Lower leg skin (tissue), 4 donors: ENCODE results near the gene EPN1. TPM values are rescaled to one million over a fixed set of nuclear protein-coding genes. Genes with fewer than 3 reads are reported as not detected.

ENCODE experiments used
- DNase-seq, 2 donors: peaks; one replicate each; pipeline ENCODE4 v3.0.0-alpha.2; 2019; ENCODE audit warnings: low spot score in 2 of 2
- H3K4me3 ChIP-seq: fragments of 200-600 bp; sonication (generic); 2 replicates; pipeline ENCODE4 v1.5.1; 2017; ENCODE audit warnings: mild to moderate bottlenecking, low read depth; ENCODE audit not compliant: poor library complexity, severe bottlenecking
- POLR2A ChIP-seq, 2 donors: fragments of 450-650 bp; IDR thresholded peaks; one replicate each; pipeline ENCODE4 v1.6.1; 2016 to 2017; ENCODE audit warnings: antibody characterized with exemption in 2 of 2, mild to moderate bottlenecking in 1 of 2, moderate library complexity in 1 of 2
- WGBS, 2 donors: methylation state at CpG; one replicate each; pipeline ENCODE4 v1.1.5; 2018; 5-methylcytosine and 5-hydroxymethylcytosine counted together
- intact Hi-C: fragments of 100-400 bp; cut with DNase I; formaldehyde crosslinking; loops from one replicate; pipeline ENCODE4 v1.15.0; 2023; ENCODE audit warnings: low total_unique reads
- total RNA-seq, 4 donors: library from RNA; depleted of rRNA; stranded (reverse); fragments of >200 nt; gene quantifications; one replicate each; pipeline ENCODE4 v1.1.0, GENCODE V29; 2016
- TF ChIP-seq, protein P1 (sequence below), 3 donors: fragments of 450-650 bp; IDR thresholded peaks; one replicate each; pipeline ENCODE4 v1.5.1; 2016; ENCODE audit warnings: antibody characterized with exemption in 3 of 3, mild to moderate bottlenecking in 3 of 3, moderate library complexity in 2 of 3

Gene EPN1
- total RNA-seq, 4 donors from 2014 or later, result 81.2 to 189 (median 120) TPM

DNA sequence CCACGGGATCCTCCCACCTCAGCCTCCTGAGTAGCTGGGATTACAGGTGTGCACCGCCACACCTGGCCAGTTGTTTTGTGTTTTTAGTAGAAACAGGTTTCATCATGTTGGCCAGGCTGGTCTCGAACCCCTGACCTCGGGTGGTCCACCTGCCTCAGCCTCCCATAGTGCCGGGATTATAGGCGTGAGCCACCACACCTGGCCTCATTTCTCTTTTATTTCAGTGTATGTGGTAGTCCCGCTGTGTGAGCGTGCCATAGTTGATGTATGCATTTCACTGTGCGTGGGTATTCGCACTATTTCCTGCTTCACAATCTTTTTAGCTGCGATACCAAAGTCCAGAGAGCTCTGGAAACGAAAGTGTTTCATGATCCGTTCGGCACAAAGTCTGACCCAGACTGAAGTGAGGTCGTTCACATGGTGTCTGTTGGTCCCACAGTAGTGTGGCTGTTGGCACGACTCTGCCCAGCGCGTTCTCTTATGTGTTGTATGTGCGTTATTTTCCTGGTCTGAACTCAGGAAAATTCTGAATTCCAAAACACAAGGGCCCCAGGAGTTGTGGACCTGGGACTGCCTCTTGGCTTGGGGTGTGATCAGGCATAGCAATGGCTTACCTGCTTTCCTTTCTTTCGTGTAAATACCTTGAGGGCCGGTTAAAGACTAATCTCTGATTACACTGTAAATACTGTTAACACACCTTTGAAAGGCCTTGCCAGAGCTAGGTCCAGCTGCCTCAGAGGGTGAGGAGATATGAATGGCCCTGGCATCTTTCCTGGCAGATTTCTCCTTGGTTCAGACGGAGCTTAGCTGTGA, 8.6 kb downstream of the EPN1 start:
- no peak for DNase-seq
- intact Hi-C loops, result no loop called here
- WGBS, 2 donors, result 86 to 88% methylated on average over 22 of the region's 22 CpGs
- no peak overlapping the region for H3K4me3 ChIP-seq
- TF ChIP-seq POLR2A (IDR thresholded peaks at IDR 0.05), result no peak
- TF ChIP-seq, protein P1, sequence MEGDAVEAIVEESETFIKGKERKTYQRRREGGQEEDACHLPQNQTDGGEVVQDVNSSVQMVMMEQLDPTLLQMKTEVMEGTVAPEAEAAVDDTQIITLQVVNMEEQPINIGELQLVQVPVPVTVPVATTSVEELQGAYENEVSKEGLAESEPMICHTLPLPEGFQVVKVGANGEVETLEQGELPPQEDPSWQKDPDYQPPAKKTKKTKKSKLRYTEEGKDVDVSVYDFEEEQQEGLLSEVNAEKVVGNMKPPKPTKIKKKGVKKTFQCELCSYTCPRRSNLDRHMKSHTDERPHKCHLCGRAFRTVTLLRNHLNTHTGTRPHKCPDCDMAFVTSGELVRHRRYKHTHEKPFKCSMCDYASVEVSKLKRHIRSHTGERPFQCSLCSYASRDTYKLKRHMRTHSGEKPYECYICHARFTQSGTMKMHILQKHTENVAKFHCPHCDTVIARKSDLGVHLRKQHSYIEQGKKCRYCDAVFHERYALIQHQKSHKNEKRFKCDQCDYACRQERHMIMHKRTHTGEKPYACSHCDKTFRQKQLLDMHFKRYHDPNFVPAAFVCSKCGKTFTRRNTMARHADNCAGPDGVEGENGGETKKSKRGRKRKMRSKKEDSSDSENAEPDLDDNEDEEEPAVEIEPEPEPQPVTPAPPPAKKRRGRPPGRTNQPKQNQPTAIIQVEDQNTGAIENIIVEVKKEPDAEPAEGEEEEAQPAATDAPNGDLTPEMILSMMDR (IDR thresholded peaks at IDR 0.05), result no peak

DNA sequence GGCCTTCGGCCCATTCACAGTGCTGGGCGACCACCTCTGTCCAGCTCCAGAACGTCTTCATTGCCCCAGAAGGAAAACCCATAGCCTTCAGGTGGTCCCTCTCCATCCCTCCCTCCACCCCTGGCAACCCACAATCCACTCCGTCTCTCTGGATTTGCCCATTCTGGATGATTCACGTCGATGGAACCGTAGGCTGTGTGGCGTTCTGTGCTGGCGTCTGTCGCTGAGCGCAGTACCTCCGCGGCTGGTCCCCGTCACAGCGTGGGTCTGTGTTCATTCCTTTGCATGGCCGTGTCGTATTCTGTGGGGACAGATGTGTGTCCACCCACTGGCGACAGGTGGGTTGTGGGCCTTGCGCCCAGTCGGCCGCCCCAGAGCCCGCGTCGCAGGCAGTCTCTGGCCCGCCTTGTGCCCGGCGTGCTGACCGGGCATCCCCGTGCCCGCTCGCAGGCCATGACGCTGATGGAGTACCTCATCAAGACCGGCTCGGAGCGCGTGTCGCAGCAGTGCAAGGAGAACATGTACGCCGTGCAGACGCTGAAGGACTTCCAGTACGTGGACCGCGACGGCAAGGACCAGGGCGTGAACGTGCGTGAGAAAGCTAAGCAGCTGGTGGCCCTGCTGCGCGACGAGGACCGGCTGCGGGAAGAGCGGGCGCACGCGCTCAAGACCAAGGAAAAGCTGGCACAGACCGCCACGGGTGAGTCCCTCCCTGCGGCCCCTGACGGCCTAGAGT, 10.1 kb downstream of the EPN1 start:
- intact Hi-C loops, result no loop called here
- TF ChIP-seq, protein P1 (IDR thresholded peaks at IDR 0.05), result no peak
- H3K4me3 ChIP-seq, result no peak overlapping the region
- WGBS, 2 donors, result 93 to 97% methylated on average over 56 to 59 of the region's 60 CpGs
- DNase-seq, result no peak

DNA sequence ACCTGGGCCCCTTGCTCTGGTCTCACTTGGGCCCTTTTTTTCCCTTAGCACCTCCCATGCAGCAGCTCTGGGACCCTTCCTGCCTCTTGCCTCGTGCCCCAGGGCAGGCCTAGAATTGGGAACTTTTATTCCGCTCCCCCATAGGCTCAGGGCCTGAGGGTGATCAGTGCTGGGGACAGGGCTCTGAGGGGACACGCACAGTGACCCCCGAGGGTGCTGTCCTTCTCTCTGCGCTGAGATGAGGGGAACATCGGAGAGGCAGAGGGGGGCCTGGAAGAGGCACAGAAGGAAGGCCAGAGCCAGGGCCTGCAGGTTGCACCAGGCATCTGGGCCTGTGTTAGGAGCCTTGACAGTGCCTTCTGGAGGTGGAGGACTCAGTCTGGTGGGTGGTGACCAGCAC, 10.8 kb downstream of the EPN1 start:
- WGBS, 2 donors, result 92 to 98% methylated on average over 6 of the region's 6 CpGs
- intact Hi-C loops, result no loop called here
- no peak for TF ChIP-seq POLR2A (IDR thresholded peaks at IDR 0.05)
- TF ChIP-seq, protein P1 (IDR thresholded peaks at IDR 0.05), result no peak
- DNase-seq, result no peak
- no peak overlapping the region for H3K4me3 ChIP-seq

DNA sequence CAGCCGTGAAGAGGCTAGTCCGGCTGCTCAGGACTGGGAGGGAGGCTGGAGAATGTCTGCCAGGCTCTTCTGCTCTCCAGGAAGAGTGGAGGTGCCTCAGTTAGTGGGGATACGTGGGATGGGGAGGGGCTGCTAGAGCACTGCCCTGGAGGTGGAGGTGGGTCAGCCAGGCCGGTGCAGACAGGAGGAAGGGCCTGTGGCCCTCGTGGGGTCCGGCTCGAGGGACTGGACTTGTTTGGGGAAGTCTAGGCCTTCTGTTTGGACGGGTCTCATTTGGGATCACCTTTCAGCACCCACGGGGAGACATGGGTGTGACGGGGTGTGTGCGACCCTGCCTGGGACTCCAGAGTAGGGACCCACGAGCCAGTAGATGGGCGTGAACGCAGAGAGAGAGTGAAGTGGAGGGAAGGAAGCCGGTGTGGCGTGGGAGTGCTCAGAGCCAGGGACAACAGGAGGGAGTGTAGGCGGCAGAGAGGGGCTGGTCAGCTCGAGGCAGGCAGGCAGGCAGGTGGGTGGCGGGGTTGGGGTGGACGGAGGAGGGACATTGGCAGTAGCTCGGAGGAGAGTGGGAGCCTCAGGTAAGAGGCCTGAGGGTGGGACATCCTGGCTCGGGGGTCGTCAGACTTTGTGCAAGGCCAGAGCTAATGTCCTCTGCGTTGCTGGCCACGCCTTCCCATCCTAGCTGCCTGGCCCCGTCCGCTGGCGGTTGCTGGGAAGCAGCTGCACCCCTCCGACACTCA, 11.5 kb downstream of the EPN1 start:
- H3K4me3 ChIP-seq, result no peak overlapping the region
- WGBS, 2 donors, result 90% methylated on average over 29 of the region's 29 CpGs
- no peak for DNase-seq
- intact Hi-C loops, result no loop called here
- TF ChIP-seq, protein P1 (IDR thresholded peaks at IDR 0.05), result no peak
- TF ChIP-seq POLR2A (IDR thresholded peaks at IDR 0.05), result no peak

DNA sequence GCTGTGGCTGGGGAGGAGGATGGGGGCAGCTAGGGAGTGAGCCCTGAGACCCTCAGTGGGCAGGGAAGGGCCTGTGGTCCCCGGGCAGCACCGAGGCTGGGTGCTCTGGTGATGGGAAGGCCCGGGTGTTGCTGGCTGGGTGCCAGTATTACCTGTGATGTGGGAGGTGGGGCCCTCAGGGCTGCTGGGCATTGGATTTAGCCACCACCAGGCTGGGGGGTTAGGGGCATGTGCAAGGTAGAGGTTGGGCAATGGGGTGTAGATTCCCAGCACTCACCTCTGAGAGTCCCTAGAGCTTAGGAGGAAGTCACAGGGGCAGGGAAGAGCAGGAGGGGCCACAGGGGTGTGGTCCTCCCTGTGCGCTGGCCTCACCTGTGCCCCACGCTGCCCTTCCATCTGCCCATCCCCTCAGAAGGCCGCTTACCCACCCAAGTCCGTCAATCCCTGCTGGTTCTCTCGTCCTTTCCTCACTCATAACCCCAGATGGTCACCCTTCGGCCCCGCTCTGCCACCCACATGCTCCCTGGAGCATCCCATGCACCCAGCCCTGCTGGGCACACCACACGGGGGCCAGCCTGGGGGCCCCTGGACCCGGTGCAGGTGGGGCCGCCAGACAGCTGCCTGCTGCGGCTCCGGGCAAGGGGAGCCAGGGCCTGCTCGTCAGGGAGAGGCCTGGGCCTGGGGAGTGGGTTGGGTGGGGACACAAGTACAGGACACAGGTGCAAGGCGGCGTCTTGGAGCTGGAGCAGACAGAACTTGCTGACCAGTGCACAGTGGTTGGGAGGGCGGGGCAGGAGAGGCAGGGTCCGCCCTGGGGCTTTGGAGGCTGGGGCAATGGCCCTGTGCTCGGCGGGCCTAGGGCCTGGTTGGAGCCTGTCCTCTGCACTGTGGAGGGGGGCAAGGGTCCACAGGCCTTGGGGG, 12.5 kb downstream of the EPN1 start:
- intact Hi-C loops, result no loop called here
- DNase-seq, result no peak
- TF ChIP-seq POLR2A (IDR thresholded peaks at IDR 0.05), result no peak
- TF ChIP-seq, protein P1 (IDR thresholded peaks at IDR 0.05), result no peak
- no peak overlapping the region for H3K4me3 ChIP-seq
- 87 to 91% methylated on average over 21 to 22 of the region's 22 CpGs for WGBS, 2 donors
